HepG2 (cell line): ENCODE measurements around the gene IL27RA. TPM values are rescaled to one million over a fixed set of nuclear protein-coding genes. Genes with fewer than 3 reads are reported as not detected.

Source experiments
- ATAC-seq: fragments of 200-7000 bp; cut with Tn5 transposase; 3 replicates; pipeline ENCODE4 v1.9.1; 2020; ENCODE audit warnings: mild to moderate bottlenecking, moderate library complexity
- BruUV-seq: library from RNA; stranded (reverse); fragments of 400-500 nt; replicated peaks from 2 replicates; lab custom pipeline; 2021; lab: Mats Ljungman, UMichigan
- CTCF ChIA-PET: fragments of 300-600 bp; formaldehyde crosslinking; extraction: SDS; loops from one replicate; lab custom pipeline; 2021; ENCODE audit warnings: low total read pairs, inconsistent platforms, low intra/inter-chr PET ratio; lab: Yijun Ruan, JAX
- POLR2A ChIA-PET: fragments of 350-600 bp; sonication (Branson Sonifier 250); formaldehyde crosslinking; loops from one replicate; lab custom pipeline; 2020; ENCODE audit warnings: antibody characterized with exemption, inconsistent platforms; lab: Yijun Ruan, JAX
- DNase-seq: peaks from one replicate; pipeline ENCODE4 v3.0.0-alpha.2; 2015; ENCODE audit warnings: low spot score
- FAIRE-seq: peaks from 3 replicates; lab custom pipeline; 2011; peaks lifted over from hg19 to GRCh38; lab: Jason Lieb, UNC
- H2AFZ ChIP-seq: one replicate; pipeline ENCODE4 v1.6.1; 2011; ENCODE audit warnings: low read length, inconsistent platforms
- H3K27ac ChIP-seq: fragments of 300-600 bp; 3 replicates; pipeline ENCODE4 v1.8.0; 2011; ENCODE audit warnings: mixed run types, mild to moderate bottlenecking, mixed read lengths, low read length, inconsistent platforms; ENCODE audit not compliant: insufficient read depth; ENCODE audit errors: extremely low read length
- H3K27me3 ChIP-seq, 2 experiments: fragments of 200-600 bp in 1 of 2; 2 replicates in 1 of 2; 3 replicates in 1 of 2; pipeline versions ENCODE4 v1.6.0 to v1.8.0; 2011; ENCODE audit warnings: low read length in 2 of 2, mild to moderate bottlenecking in 2 of 2, moderate library complexity in 2 of 2, inconsistent platforms in 1 of 2; ENCODE audit not compliant: insufficient read depth in 2 of 2, control insufficient read depth in 1 of 2
- H3K36me3 ChIP-seq, 2 experiments: fragments of 200-600 bp in 1 of 2; replicated peaks in 1 of 2; 2 replicates in 1 of 2; 3 replicates in 1 of 2; pipeline versions ENCODE4 v1.5.1 to v1.8.0; 2011; ENCODE audit warnings: low read length in 2 of 2, inconsistent platforms in 1 of 2; ENCODE audit not compliant: insufficient read depth in 2 of 2, control insufficient read depth in 1 of 2
- H3K4me1 ChIP-seq: 2 replicates; pipeline ENCODE4 v1.5.1; 2012; ENCODE audit warnings: low read length, inconsistent platforms; ENCODE audit not compliant: insufficient read depth
- H3K4me2 ChIP-seq: 2 replicates; pipeline ENCODE4 v1.6.0; 2011; ENCODE audit warnings: low read depth, low read length, inconsistent platforms
- H3K4me3 ChIP-seq, 3 experiments: fragments of 200-600 bp in 1 of 3; sonication (generic), shearing (Covaris generic) in 1 of 3; replicated peaks in 1 of 3; 2 replicates each; pipeline ENCODE4 v1.5.1; 2011 to 2016; ENCODE audit warnings: low read length in 3 of 3, inconsistent platforms in 2 of 3, low read depth in 2 of 3, mild to moderate bottlenecking in 2 of 3, control low read depth in 1 of 3, mixed read lengths in 1 of 3; ENCODE audit not compliant: insufficient read depth in 1 of 3
- H3K79me2 ChIP-seq: one replicate; pipeline ENCODE4 v1.6.1; 2011; ENCODE audit warnings: low read length, inconsistent platforms; ENCODE audit not compliant: insufficient read depth
- H3K9ac ChIP-seq: 2 replicates; pipeline ENCODE4 v1.6.0; 2011; ENCODE audit warnings: mild to moderate bottlenecking, low read depth, low read length, inconsistent platforms; ENCODE audit not compliant: insufficient read depth
- H3K9me3 ChIP-seq: 2 replicates; pipeline ENCODE4 v1.5.1; 2012; ENCODE audit warnings: mild to moderate bottlenecking, low read length
- H4K20me1 ChIP-seq: 2 replicates; pipeline ENCODE4 v1.6.0; 2011; ENCODE audit warnings: inconsistent platforms, mild to moderate bottlenecking, low read length, moderate library complexity; ENCODE audit not compliant: insufficient read depth
- ETV5 ChIP-seq: IDR thresholded peaks from 2 replicates; pipeline ENCODE4 v1.6.1; 2018; ENCODE audit warnings: missing biosample characterization, missing genetic modification reagents, inconsistent platforms, borderline replicate concordance
- HMGXB4 ChIP-seq, 2 experiments: sonication (generic) in 1 of 2; formaldehyde crosslinking in 1 of 2; IDR thresholded peaks; 2 replicates each; pipeline versions ENCODE4 v1.4.0 to v1.6.1; 2018 to 2020; ENCODE audit warnings: missing genetic modification reagents in 2 of 2, borderline replicate concordance in 1 of 2, low read depth in 1 of 2, mild to moderate bottlenecking in 1 of 2, missing biosample characterization in 1 of 2
- SMARCE1 ChIP-seq: fragments of 450-650 bp; IDR thresholded peaks from 2 replicates; pipeline ENCODE4 v1.6.1; 2017; ENCODE audit warnings: borderline replicate concordance
- SNAPC2 ChIP-seq: sonication (generic); formaldehyde crosslinking; IDR thresholded peaks from 2 replicates; pipeline ENCODE4 v1.8.1; 2022; ENCODE audit warnings: mild to moderate bottlenecking, missing genetic modification reagents
- STAT5B ChIP-seq: sonication (generic); formaldehyde crosslinking; IDR thresholded peaks from 2 replicates; pipeline ENCODE4 v1.4.0; 2020; ENCODE audit warnings: missing genetic modification reagents
- ZFYVE20 ChIP-seq: sonication (generic); formaldehyde crosslinking; IDR thresholded peaks from 2 replicates; pipeline ENCODE4 v1.8.0; 2023; ENCODE audit warnings: low read depth, mild to moderate bottlenecking, moderate library complexity, missing genetic modification reagents, borderline replicate concordance
- ZNF101 ChIP-seq: sonication (generic); formaldehyde crosslinking; IDR thresholded peaks from 2 replicates; pipeline ENCODE4 v1.4.0; 2020; ENCODE audit warnings: mild to moderate bottlenecking, low read depth, missing genetic modification reagents, borderline replicate concordance
- ZNF230 ChIP-seq: sonication (generic); formaldehyde crosslinking; IDR thresholded peaks from 2 replicates; pipeline ENCODE4 v1.4.0; 2020; ENCODE audit warnings: mild to moderate bottlenecking, missing genetic modification reagents
- ZNF232 ChIP-seq: sonication (generic); formaldehyde crosslinking; IDR thresholded peaks from 2 replicates; pipeline ENCODE4 v1.4.0; 2020; ENCODE audit warnings: missing genetic modification reagents, borderline replicate concordance
- ZNF513 ChIP-seq: sonication (generic); formaldehyde crosslinking; conservative IDR thresholded peaks from 2 replicates; pipeline ENCODE4 v1.5.0; 2020; ENCODE audit warnings: missing genetic modification reagents
- ZNF552 ChIP-seq: sonication (generic); formaldehyde crosslinking; IDR thresholded peaks from 2 replicates; pipeline ENCODE4 v1.9.0; 2022; ENCODE audit warnings: missing genetic modification reagents, mild to moderate bottlenecking, borderline replicate concordance
- ZNF570 ChIP-seq: sonication (generic); formaldehyde crosslinking; IDR thresholded peaks from 2 replicates; pipeline ENCODE4 v1.4.0; 2020; ENCODE audit warnings: mild to moderate bottlenecking, missing genetic modification reagents, borderline replicate concordance
- ZNF691 ChIP-seq: sonication (generic); formaldehyde crosslinking; IDR thresholded peaks from 2 replicates; pipeline ENCODE4 v1.4.0; 2020; ENCODE audit warnings: missing genetic modification reagents, low read depth, mild to moderate bottlenecking, borderline replicate concordance
- ZSCAN5A ChIP-seq: sonication (generic); formaldehyde crosslinking; IDR thresholded peaks from 2 replicates; pipeline ENCODE4 v1.8.0; 2022; ENCODE audit warnings: mild to moderate bottlenecking, missing genetic modification reagents, borderline replicate concordance
- WGBS: methylation state at CpG from one replicate; pipeline ENCODE4 v1.1.6; 2017; ENCODE audit warnings: low lambda C conversion rate; 5-methylcytosine and 5-hydroxymethylcytosine counted together
- in situ Hi-C: cut with HindIII; loops from 2 replicates; pipeline ENCODE4 v1.10.0; 2017; ENCODE audit warnings: low pct_unique_long_range_greater_than_20kb; ENCODE audit not compliant: extremely low pct_ligation_motif_present
- intact Hi-C: fragments of 100-400 bp; cut with micrococcal nuclease; formaldehyde crosslinking; loops from one replicate; pipeline ENCODE4 v1.10.0; 2022; ENCODE audit not compliant: unreplicated experiment
- polyA plus RNA-seq, 8 experiments: library from polyadenylated mRNA; depleted of rRNA in 3 of 8; stranded (reverse) in 7 of 8; unstranded in 1 of 8; fragments of >200 nt; fragmentation: Illumina TruSeq in 4 of 8; extraction: Trizol in 4 of 8; gene quantifications; 2 replicates each; pipeline versions ENCODE4 v1.2.1 to v1.2.3, GENCODE V29; 2011 to 2016; ENCODE audit warnings: low read depth in 4 of 8, missing spikeins in 1 of 8, mixed read lengths in 1 of 8; ENCODE audit not compliant: insufficient read depth in 1 of 8
- total RNA-seq, 5 experiments: library from RNA; depleted of rRNA; stranded (reverse); fragments of >200 nt; fragmentation: Illumina TruSeq; extraction: Trizol; gene quantifications; 2 replicates each; pipeline ENCODE4 v1.2.3, GENCODE V29; 2016; ENCODE audit warnings: low read depth in 1 of 5

The IL27RA gene
- total and polyA plus RNA-seq, 2 of the 13 experiments (the other 11 are each of a cell fraction or from before 2014, with no cell fraction given) = 3.5 to 8.1 TPM

GRCh38 chr19:14091081-14091812 lies 59.7 kb downstream of the IL27RA start (continued):
- TF ChIP-seq ZNF513 (CRISPR knock-in tag) = no peak
- TF ChIP-seq ZNF552 (CRISPR knock-in tag) = no peak
- peak in 1 of 2 experiments; percentile 72; a peak in 2 of 4 replicates for TF ChIP-seq HMGXB4 (CRISPR knock-in tag; IDR thresholded peaks at IDR 0.05; ENCODE audit: borderline replicate concordance in 1 of 2, low read depth in 1 of 2)
- TF ChIP-seq, all 625 proteins: peak for 95

GRCh38 chr19:14091813-14092462 lies 60.4 kb downstream of the IL27RA start:
- Histone ChIP-seq H4K20me1 (no peaks in the 10 kb centered on the region), H3K9me3 (peaks cover 6% of the 10 kb centered on the region; the same call in 1 of the 2 replicates), H3K9ac (peak overlapping the region; percentile 74; the same call in 1 of the 2 replicates), H3K27ac (peak overlapping the region; percentile 79), H3K79me2 (peaks cover 4% of the 10 kb centered on the region), H3K4me1 (peaks cover 21% of the 10 kb centered on the region), H3K27me3 (no peaks in the 10 kb centered on the region), H3K4me3 (peak overlapping the region; percentile 77 to 92 (median 83)), H3K4me2 (peak overlapping the region; percentile 79), H2AFZ (no peak overlapping the region), H3K36me3 (peaks cover 4 to 11% of the 10 kb centered on the region in 2 experiments; a peak in 3 of 5 replicates)
- WGBS = 33% methylated on average over 15 of the region's 15 CpGs
- FAIRE-seq = no peak
- in situ Hi-C loops = no loop called here
- CTCF ChIA-PET = no interaction called here
- intact Hi-C loops = no loop called here
- no TSS peak for BruUV-seq
- POLR2A ChIA-PET = interaction anchor here (1.0 kb wide), 1 partner anchor 45 kb away, joined by 4 read pairs; the partner anchor contains the start of gene ASF1B
- peak; percentile 4; the same call in 1 of the 3 replicates for ATAC-seq
- no peak for DNase-seq
- TF ChIP-seq STAT5B (CRISPR knock-in tag) (no peak), ZNF691 (CRISPR knock-in tag) (no peak), ZNF232 (CRISPR knock-in tag) (no peak), SNAPC2 (CRISPR knock-in tag) (no peak), ZNF570 (CRISPR knock-in tag) (no peak), ZNF101 (CRISPR knock-in tag) (no peak), ZFYVE20 (no peak), ZNF230 (no peak), ZSCAN5A (CRISPR knock-in tag) (no peak), SMARCE1 (no peak), ETV5 (CRISPR knock-in tag) (no peak)
